Measurements from ENCODE around the gene RPL27. TPM values are rescaled to one million over a fixed set of nuclear protein-coding genes. Genes with fewer than 3 reads are reported as not detected.
"Not testable (repeated sequence)": the region's sequence is repeated elsewhere in the genome, so short reads cannot be mapped to it uniquely, and the experiment has no call there.

RPL27 gene
- total RNA-seq, 1 experiment from 2014 or later: 967 TPM

GRCh38 chr17:42992872-42993271, 5.3 kb upstream of the RPL27 start:
- DNase-seq (ENCODE audit: low read depth): no peak

- not testable (repeated sequence) for DNase-seq (ENCODE audit: low read depth)
Observed at GRCh38 chr17:42993913-42994312, 4.3 kb upstream of the RPL27 start.

DNA sequence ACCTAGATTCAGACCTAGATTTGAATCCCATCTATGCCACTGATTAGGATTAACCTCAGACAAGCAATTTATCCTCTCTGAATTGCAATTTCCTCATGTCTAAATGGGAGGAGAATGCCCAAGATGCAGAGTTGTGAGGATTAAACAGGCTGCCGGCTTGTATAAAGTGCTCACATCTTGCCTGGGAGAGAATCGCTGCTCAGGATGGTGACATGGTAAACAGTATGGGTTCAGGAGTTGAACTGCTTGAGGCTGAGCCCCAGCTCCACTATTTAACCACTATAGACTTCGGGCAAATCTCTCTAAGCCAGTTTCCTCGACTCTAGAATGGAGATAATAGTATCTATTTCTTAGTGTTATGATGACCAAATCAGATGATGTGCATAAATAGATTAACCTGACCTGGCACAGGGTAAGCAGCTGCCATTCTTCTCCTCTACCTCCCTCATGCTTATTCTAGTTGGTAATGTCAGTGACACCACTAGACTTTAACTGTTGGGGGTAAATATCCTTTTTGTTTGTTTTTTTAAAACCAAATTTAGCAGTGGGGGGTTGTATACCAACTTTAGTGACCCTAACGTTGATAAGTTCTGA, 732 bp upstream of the RPL27 start:
- no peak for DNase-seq (ENCODE audit: low read depth)

GRCh38 chr17:42999003-42999525, 845 bp downstream of the RPL27 start:
- no peak for DNase-seq (ENCODE audit: low read depth)

DNA sequence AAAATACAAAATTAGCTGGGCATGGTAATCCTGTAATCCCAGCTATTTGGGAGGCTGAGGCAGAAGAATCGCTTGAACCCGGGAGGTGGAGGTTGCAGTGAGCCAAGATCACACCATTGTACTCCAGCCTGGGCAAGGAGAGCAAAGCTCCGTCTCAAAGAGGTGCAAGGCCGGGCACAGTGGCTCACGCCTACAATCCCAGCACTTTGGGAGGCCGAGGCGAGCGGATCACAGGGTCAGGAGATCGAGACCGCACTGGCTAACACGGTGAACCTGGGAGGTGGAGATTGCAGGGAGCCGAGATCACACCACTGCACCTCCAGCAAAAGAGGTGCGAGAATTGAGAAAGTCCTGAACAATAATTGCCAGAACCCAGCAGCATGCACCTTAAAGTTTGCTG, 2.7 kb downstream of the RPL27 start:
- not testable (repeated sequence) for DNase-seq (ENCODE audit: low read depth)

DNA sequence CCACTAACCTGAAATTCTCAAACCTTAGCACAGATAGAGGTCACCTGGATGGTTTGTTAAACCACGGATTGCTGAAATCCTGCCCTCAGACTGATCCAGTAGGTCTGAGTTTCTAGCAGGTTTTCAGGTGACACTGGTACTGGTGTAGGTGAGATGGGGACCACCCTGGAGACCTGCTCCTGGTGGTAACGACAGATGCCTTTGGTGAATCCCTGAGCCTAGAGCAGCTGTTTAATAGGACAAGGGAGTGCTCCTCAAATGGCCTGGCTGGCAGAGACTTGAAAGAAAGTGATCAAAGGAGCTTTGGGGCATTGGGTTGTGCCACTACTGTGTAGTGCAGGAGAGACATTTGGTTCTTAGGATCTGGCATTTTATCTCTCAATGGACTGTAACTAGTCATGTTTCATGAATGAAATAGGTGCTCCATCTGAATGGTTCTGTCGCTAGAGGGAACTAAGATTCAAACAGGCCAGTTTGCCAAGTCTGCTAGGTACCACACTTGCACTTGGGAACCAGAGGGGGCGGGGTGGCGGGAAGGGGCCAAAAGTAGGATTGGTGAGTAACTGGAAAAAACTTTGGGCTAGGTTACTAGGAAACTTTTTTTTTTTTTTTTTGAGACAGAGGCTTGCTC, 5.4 kb downstream of the RPL27 start:
- peak; percentile 76 for DNase-seq (ENCODE audit: low read depth)

GRCh38 chr17:43006639-43007551, 8.7 kb downstream of the RPL27 start, which contains the start of gene IFI35:
Gene IFI35 (plus strand): TSS chr17:43006784. CDS start chr17:43006948, 164 bp downstream.
- peak; percentile 76 for DNase-seq (ENCODE audit: low read depth)

- DNase-seq (ENCODE audit: low read depth): no peak
Observed at GRCh38 chr17:43010667-43011308, 12.6 kb downstream of the RPL27 start.

DNA sequence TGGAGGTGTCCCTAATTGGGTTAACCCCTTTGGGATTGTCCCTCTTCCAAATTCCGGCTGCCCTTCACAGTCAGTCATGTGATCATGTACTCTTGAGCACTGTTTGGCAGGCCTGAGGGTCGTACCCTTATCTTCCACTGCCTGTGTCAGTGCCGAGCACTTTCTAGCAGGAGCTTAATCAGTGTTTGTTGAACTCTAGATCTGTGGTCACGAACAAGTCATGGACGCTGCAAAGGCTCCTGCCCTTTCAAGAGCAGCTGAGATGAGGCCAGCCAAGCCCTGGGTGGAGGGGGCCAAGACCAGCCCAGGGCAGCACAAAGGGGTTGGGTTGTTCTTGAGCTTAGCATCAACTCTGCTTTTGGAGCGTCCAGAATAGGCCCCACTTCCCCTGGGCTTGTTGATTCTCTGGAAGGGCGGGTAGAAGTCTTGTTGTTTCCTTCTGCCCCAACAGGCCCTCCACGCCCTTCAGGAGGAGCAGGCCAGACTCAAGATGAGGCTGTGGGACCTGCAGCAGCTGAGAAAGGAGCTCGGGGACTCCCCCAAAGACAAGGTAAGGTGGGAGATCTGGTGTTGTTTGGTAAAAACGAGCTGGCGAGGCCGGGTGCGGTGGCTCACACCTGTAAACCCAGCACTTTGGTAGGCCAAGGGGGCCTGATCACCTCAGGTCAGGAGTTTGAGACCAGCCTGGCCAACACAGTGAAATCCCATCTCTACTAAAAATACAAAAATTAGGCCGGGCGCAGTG, 13.7 kb downstream of the RPL27 start:
- DNase-seq (ENCODE audit: low read depth): no peak

- DNase-seq (ENCODE audit: low read depth): no peak
Observed at GRCh38 chr17:43013296-43013695, 15.1 kb downstream of the RPL27 start.

- DNase-seq (ENCODE audit: low read depth): no peak
Observed at GRCh38 chr17:43014020-43014648, 15.9 kb downstream of the RPL27 start.

GRCh38 chr17:43014649-43015542, 16.7 kb downstream of the RPL27 start:
- DNase-seq (ENCODE audit: low read depth): no peak

- no peak for DNase-seq (ENCODE audit: low read depth)
Observed at GRCh38 chr17:43015579-43015978, 17.4 kb downstream of the RPL27 start.

DNA sequence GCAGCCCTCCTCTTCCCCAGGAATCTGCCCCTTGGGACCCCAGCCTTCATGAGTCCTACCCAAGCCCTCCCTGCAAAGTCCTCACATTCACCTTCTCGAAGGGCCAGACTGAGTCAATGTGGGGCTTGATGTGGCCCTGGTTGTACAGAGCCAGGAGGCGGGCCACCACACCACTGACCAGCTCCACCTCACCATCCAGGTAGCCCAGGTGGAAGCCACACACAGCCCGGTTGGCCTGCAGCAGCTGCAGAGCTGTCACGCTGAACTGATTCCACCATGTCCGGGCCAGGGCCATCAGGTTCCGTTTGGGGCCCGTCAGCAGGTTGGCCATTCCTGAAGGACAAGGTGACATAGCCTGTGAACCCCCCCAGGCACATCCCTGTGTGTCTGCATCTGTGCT, 18.0 kb downstream of the RPL27 start:
- DNase-seq (ENCODE audit: low read depth): no peak

- no peak for DNase-seq (ENCODE audit: low read depth)
Observed at GRCh38 chr17:43018008-43018853, 20.0 kb downstream of the RPL27 start.

DNA sequence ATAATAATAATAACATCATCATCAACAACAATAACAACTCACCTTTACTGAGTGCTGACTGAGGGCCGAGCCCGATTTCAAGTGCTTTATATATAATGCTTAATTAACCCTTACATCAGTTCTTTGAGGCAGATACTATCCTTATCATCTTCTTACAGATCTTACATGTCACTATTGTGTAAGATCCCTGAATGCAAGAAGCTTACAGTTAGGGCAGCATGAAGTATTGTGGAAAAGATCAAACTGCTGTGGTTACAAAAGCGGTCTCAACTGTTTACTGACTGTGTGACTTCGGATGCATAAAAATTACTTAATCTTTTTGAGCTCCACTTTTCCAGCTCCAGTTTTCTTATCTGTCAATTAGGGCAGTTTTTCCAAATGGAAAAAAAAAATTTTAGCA, 20.7 kb downstream of the RPL27 start:
- DNase-seq (ENCODE audit: low read depth): no peak

DNA sequence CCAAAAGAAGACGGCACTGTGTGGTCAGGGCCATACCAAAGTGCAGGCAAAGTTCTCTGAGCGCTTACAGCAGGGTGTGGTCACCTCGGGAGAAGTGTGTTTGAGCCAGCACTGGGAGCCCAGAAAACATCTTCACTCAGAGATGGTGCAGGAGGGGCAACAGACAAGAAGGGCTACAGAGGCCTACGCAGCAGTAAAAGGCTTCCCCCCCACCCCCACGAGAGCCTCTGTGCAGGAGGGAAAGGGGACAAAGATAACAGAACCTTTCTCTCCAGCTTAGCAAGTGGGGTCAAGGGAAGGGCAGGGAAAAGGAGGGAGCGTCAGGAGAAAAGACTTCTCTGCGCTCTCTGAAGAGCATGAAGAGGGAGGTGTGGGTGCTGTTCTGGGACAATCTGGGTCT, 21.2 kb downstream of the RPL27 start:
- no peak for DNase-seq (ENCODE audit: low read depth)

GRCh38 chr17:43020030-43020621, 21.9 kb downstream of the RPL27 start:
- no peak for DNase-seq (ENCODE audit: low read depth)
